CD4-positive, alpha-beta memory T cell (primary cell): Measurements from ENCODE around the gene COLGALT1. TPM values are rescaled to one million over a fixed set of nuclear protein-coding genes. Genes with fewer than 3 reads are reported as not detected.
"Not testable (repeated sequence)": the region's sequence is repeated elsewhere in the genome, so short reads cannot be mapped to it uniquely, and the experiment has no call there.

ENCODE experiments used
- CTCF ChIA-PET: fragments of 350-600 bp; sonication (Branson Sonifier 250); formaldehyde crosslinking; loops from one replicate; lab custom pipeline; 2021; ENCODE audit warnings: inconsistent platforms; ENCODE audit not compliant: partially characterized antibody; lab: Charles Lee
- POLR2A ChIA-PET: fragments of 350-600 bp; sonication (Branson Sonifier 250); formaldehyde crosslinking; loops from one replicate; lab custom pipeline; 2021; ENCODE audit not compliant: partially characterized antibody; lab: Charles Lee
- DNase-seq, 5 donors: peaks; one replicate each; pipeline versions ENCODE4 v3.0.0 to v3.0.0-alpha.2; 2020 to 2022; ENCODE audit warnings: mixed read lengths in 1 of 5
- H3K27ac ChIP-seq: one replicate; pipeline ENCODE4 v1.7.0; 2013; ENCODE audit warnings: low read depth, low read length
- H3K27me3 ChIP-seq: 2 replicates; pipeline ENCODE4 v1.7.0; 2013; ENCODE audit warnings: mild to moderate bottlenecking, low read length, moderate library complexity; ENCODE audit not compliant: insufficient read depth
- H3K36me3 ChIP-seq: 2 replicates; pipeline ENCODE4 v1.7.0; 2013; ENCODE audit warnings: mild to moderate bottlenecking, low read length, moderate library complexity; ENCODE audit not compliant: insufficient read depth
- H3K4me1 ChIP-seq: 2 replicates; pipeline ENCODE4 v1.7.0; 2013; ENCODE audit warnings: mild to moderate bottlenecking, low read length, moderate library complexity; ENCODE audit not compliant: insufficient read depth
- H3K4me3 ChIP-seq, 2 donors: one replicate each; pipeline ENCODE4 v1.7.0; 2013; ENCODE audit warnings: low read length in 2 of 2, mild to moderate bottlenecking in 1 of 2
- H3K9me3 ChIP-seq, 2 donors: one replicate each; pipeline ENCODE4 v1.7.0; 2013; ENCODE audit warnings: low read length in 2 of 2, control low read depth in 1 of 2; ENCODE audit not compliant: control insufficient read depth in 1 of 2
- H3K27ac Mint-ChIP-seq, 7 donors: one replicate each; pipeline ENCODE4 v1.8.0; 2020 to 2021; ENCODE audit warnings: mixed read lengths in 7 of 7, mild to moderate bottlenecking in 6 of 7, inconsistent platforms in 3 of 7, moderate library complexity in 3 of 7
- H3K27me3 Mint-ChIP-seq, 2 donors: one replicate each; pipeline ENCODE4 v1.8.0; 2020 to 2021; ENCODE audit warnings: mixed read lengths in 2 of 2
- H3K36me3 Mint-ChIP-seq, 2 donors: one replicate each; pipeline ENCODE4 v1.8.0; 2020 to 2021; ENCODE audit warnings: mixed read lengths in 2 of 2, inconsistent platforms in 1 of 2, mild to moderate bottlenecking in 1 of 2
- H3K4me1 Mint-ChIP-seq, 4 donors: one replicate each; pipeline ENCODE4 v1.8.0; 2020 to 2021; ENCODE audit warnings: mixed read lengths in 4 of 4, mild to moderate bottlenecking in 1 of 4
- H3K4me3 Mint-ChIP-seq, 8 donors: one replicate each; pipeline ENCODE4 v1.8.0; 2020 to 2021; ENCODE audit warnings: mixed read lengths in 8 of 8, mild to moderate bottlenecking in 7 of 8, moderate library complexity in 6 of 8, inconsistent platforms in 3 of 8
- H3K9me3 Mint-ChIP-seq, 8 donors: one replicate each; pipeline ENCODE4 v1.8.0; 2020 to 2021; ENCODE audit warnings: mixed read lengths in 8 of 8, mild to moderate bottlenecking in 5 of 8, inconsistent platforms in 3 of 8, moderate library complexity in 1 of 8
- intact Hi-C: fragments of 100-400 bp; cut with micrococcal nuclease; formaldehyde crosslinking; loops from one replicate; pipeline ENCODE4 v1.15.1; 2023
- polyA plus RNA-seq, 2 donors: library from polyadenylated mRNA; unstranded; fragments of 300-500 nt; fragmentation: Illumina TruSeq; gene quantifications; one replicate each; pipeline ENCODE4 v1.2.3, GENCODE V29; 2021
- total RNA-seq, 2 experiments: library from RNA; stranded (reverse); gene quantifications; one replicate each; pipeline ENCODE4 v1.2.3, GENCODE V29; 2021

The COLGALT1 gene
- total and polyA plus RNA-seq, 4 experiments from 2014 or later: 14.1 to 74.7 (median 46.6) TPM

- Histone ChIP-seq H3K4me3 (no peak overlapping the region), H3K9me3 (no peaks in the 10 kb centered on the region), H3K27ac (no peak overlapping the region), H3K36me3 (no peaks in the 10 kb centered on the region), H3K4me1 (no peaks in the 10 kb centered on the region), H3K27me3 (no peaks in the 10 kb centered on the region)
- POLR2A ChIA-PET: no interaction called here
- CTCF ChIA-PET: no interaction called here
- intact Hi-C loops: no loop called here
- no peak for DNase-seq
- Mint-ChIP-seq H3K9me3 (no peaks in the 10 kb centered on the region), H3K36me3 (no peaks in the 10 kb centered on the region), H3K4me3 (no peak overlapping the region), H3K27ac (no peak overlapping the region), H3K4me1 (peaks cover 0 to 3% (median 0%) of the 10 kb centered on the region in 4 donors), H3K27me3 (no peaks in the 10 kb centered on the region)
Observed at GRCh38 chr19:17549085-17549740, 6.2 kb upstream of the COLGALT1 start.

- CTCF ChIA-PET: no interaction called here
Observed at GRCh38 chr19:17550076-17550667, 5.3 kb upstream of the COLGALT1 start.

GRCh38 chr19:17552735-17553134 is 2.7 kb upstream of the COLGALT1 start:
- peaks cover 18% of the 10 kb centered on the region for H3K4me1 ChIP-seq
- not testable (repeated sequence) for H3K4me3 Mint-ChIP-seq, H3K27ac Mint-ChIP-seq, H3K27me3 Mint-ChIP-seq, H3K27me3 ChIP-seq, H3K9me3 Mint-ChIP-seq, H3K36me3 Mint-ChIP-seq, H3K36me3 ChIP-seq, H3K9me3 ChIP-seq, H3K4me3 ChIP-seq, H3K27ac ChIP-seq, DNase-seq
- ChIA-PET CTCF (interaction anchor here (0.7 to 2.3 kb wide), 3 partner anchors 54 to 70 kb away, joined by 3 to 11 read pairs (median 3); no protein-coding TSS in a partner anchor), POLR2A (interaction anchor here (1.3 kb wide), 1 partner anchor 42 kb away, joined by 3 read pairs; the partner anchor contains the start of gene PGLS)
- intact Hi-C loops: loop anchor here (10.0 kb wide), 1 partner anchor 192 kb away; no protein-coding TSS in a partner anchor
- H3K4me1 Mint-ChIP-seq: peaks cover 5 to 24% (median 12%) of the 10 kb centered on the region in 4 donors

More at GRCh38 chr19:17550076-17550667, 5.3 kb upstream of the COLGALT1 start:
- intact Hi-C loops: loop anchor here (10.0 kb wide), 1 partner anchor 195 kb away; no protein-coding TSS in a partner anchor
- no peaks in the 10 kb centered on the region for H3K27me3 ChIP-seq
- H3K4me3 ChIP-seq: no peak overlapping the region
- Mint-ChIP-seq H3K27ac (peak overlapping the region in 1 of 7 donors; percentile 18), H3K4me3 (no peak overlapping the region), H3K9me3 (no peaks in the 10 kb centered on the region), H3K36me3 (no peaks in the 10 kb centered on the region), H3K27me3 (no peaks in the 10 kb centered on the region), H3K4me1 (peaks cover 3 to 7% (median 4%) of the 10 kb centered on the region in 4 donors)
- POLR2A ChIA-PET: no interaction called here
- DNase-seq: no peak
- peaks cover 4% of the 10 kb centered on the region for H3K4me1 ChIP-seq
- no peaks in the 10 kb centered on the region for H3K9me3 ChIP-seq
- H3K27ac ChIP-seq: no peak overlapping the region
- no peaks in the 10 kb centered on the region for H3K36me3 ChIP-seq

GRCh38 chr19:17553256-17553655 is 2.2 kb upstream of the COLGALT1 start:
- no peak overlapping the region for H3K4me3 ChIP-seq
- no peaks in the 10 kb centered on the region for H3K36me3 ChIP-seq
- peaks cover 5 to 21% (median 12%) of the 10 kb centered on the region in 4 donors for H3K4me1 Mint-ChIP-seq
- no peak overlapping the region for H3K4me3 Mint-ChIP-seq
- H3K9me3 Mint-ChIP-seq: no peaks in the 10 kb centered on the region
- CTCF ChIA-PET: interaction anchor here (0.7 to 2.3 kb wide), 3 partner anchors 54 to 70 kb away, joined by 3 to 11 read pairs (median 3); no protein-coding TSS in a partner anchor
- H3K36me3 Mint-ChIP-seq: no peaks in the 10 kb centered on the region
- no peaks in the 10 kb centered on the region for H3K27me3 Mint-ChIP-seq
- no peaks in the 10 kb centered on the region for H3K9me3 ChIP-seq
- peaks cover 18% of the 10 kb centered on the region for H3K4me1 ChIP-seq
- POLR2A ChIA-PET: interaction anchor here (1.3 kb wide), 1 partner anchor 42 kb away, joined by 3 read pairs; the partner anchor contains the start of gene PGLS
- H3K27ac ChIP-seq: no peak overlapping the region
- intact Hi-C loops: loop anchor here (10.0 kb wide), 1 partner anchor 192 kb away; no protein-coding TSS in a partner anchor
- no peak for DNase-seq
- H3K27me3 ChIP-seq: no peaks in the 10 kb centered on the region
- no peak overlapping the region for H3K27ac Mint-ChIP-seq

GRCh38 chr19:17554968-17555479 is 425 bp upstream of the COLGALT1 start:
- H3K9me3 ChIP-seq: no peaks in the 10 kb centered on the region
- H3K36me3 ChIP-seq: peaks cover 10% of the 10 kb centered on the region
- Mint-ChIP-seq H3K4me3 (peak overlapping the region; percentile 79 to 89 (median 84)), H3K36me3 (peaks cover 7 to 10% of the 10 kb centered on the region in 2 donors), H3K4me1 (peaks cover 8 to 25% (median 13%) of the 10 kb centered on the region in 4 donors), H3K9me3 (no peaks in the 10 kb centered on the region), H3K27ac (peak overlapping the region in 6 of 7 donors; percentile 57 to 92 (median 70)), H3K27me3 (no peaks in the 10 kb centered on the region)
- ChIA-PET POLR2A (no interaction called here), CTCF (no interaction called here)
- intact Hi-C loops: loop anchor here (1.0 to 10.0 kb wide), 7 partner anchors 16 to 1362 kb away; partner anchors contain the start of genes COPE, DDX49, MRPL34 and PGLS
- no peak for DNase-seq
- H3K4me1 ChIP-seq: peaks cover 18% of the 10 kb centered on the region
- peak overlapping the region; percentile 38 to 62 for H3K4me3 ChIP-seq
- H3K27me3 ChIP-seq: no peaks in the 10 kb centered on the region
- peak overlapping the region; percentile 48 for H3K27ac ChIP-seq

- Mint-ChIP-seq H3K36me3 (peaks cover 12 to 16% of the 10 kb centered on the region in 2 donors), H3K27me3 (no peaks in the 10 kb centered on the region), H3K9me3 (no peaks in the 10 kb centered on the region), H3K27ac (peak overlapping the region in 6 of 7 donors; percentile 30 to 81 (median 74)), H3K4me3 (peak overlapping the region; percentile 83 to 89 (median 86)), H3K4me1 (peaks cover 8 to 25% (median 14%) of the 10 kb centered on the region in 4 donors)
- Histone ChIP-seq H3K4me1 (peaks cover 18% of the 10 kb centered on the region), H3K36me3 (peaks cover 16% of the 10 kb centered on the region), H3K9me3 (no peaks in the 10 kb centered on the region), H3K4me3 (peak overlapping the region; percentile 54 to 80), H3K27me3 (no peaks in the 10 kb centered on the region), H3K27ac (peak overlapping the region; percentile 62)
- intact Hi-C loops: loop anchor here (1.0 to 10.0 kb wide), 8 partner anchors 17 to 1361 kb away; partner anchors contain the start of genes COPE, DDX49, MRPL34 and PGLS
- POLR2A ChIA-PET: interaction anchor here (0.8 to 1.6 kb wide), 5 partner anchors 33 to 60 kb away, joined by 3 to 6 read pairs (median 4); partner anchors contain the start of gene PGLS
- CTCF ChIA-PET: interaction anchor here (0.6 to 3.2 kb wide), 8 partner anchors 17 to 504 kb away, joined by 3 to 12 read pairs (median 3); partner anchors contain the start of gene PGLS
- DNase-seq: peak in 1 of 5 donors; percentile 49
Observed at GRCh38 chr19:17555929-17556813, 722 bp downstream of the COLGALT1 start.
